Lower lobe of right lung (tissue), 2 donors: ENCODE results near the gene ZNF436. TPM values are rescaled to one million over a fixed set of nuclear protein-coding genes. Genes with fewer than 3 reads are reported as not detected.

Source experiments
- ATAC-seq, 2 donors: fragments of 200-7000 bp; cut with Tn5 transposase; one replicate each; pipeline ENCODE4 v1.9.1; 2020 to 2022; ENCODE audit warnings: mild to moderate bottlenecking in 2 of 2, moderate library complexity in 2 of 2
- DNase-seq: peaks from one replicate; pipeline ENCODE4 v3.0.0-alpha.2; 2020
- H3K27ac ChIP-seq: fragments of 200-600 bp; one replicate; pipeline ENCODE4 v1.8.0; 2022
- H3K27me3 ChIP-seq: fragments of 200-600 bp; one replicate; pipeline ENCODE4 v1.8.0; 2022; ENCODE audit warnings: low read depth
- H3K36me3 ChIP-seq: fragments of 200-600 bp; one replicate; pipeline ENCODE4 v1.8.0; 2022; ENCODE audit warnings: mild to moderate bottlenecking
- H3K4me1 ChIP-seq: fragments of 200-600 bp; one replicate; pipeline ENCODE4 v1.8.0; 2022
- H3K4me3 ChIP-seq: fragments of 200-600 bp; one replicate; pipeline ENCODE4 v1.8.0; 2022; ENCODE audit warnings: mild to moderate bottlenecking
- H3K9me3 ChIP-seq: fragments of 200-600 bp; one replicate; pipeline ENCODE4 v1.8.0; 2022
- intact Hi-C: fragments of 100-400 bp; cut with DNase I; formaldehyde crosslinking; loops from one replicate; pipeline ENCODE4 v1.11.0; 2022
- total RNA-seq: library from RNA; stranded (reverse); fragmentation: NEBNext Ultra II Directional; extraction: Animal tissue kit (Norgen Biotek cat#: 25700); gene quantifications from one replicate; pipeline ENCODE4 v1.2.1, GENCODE V29; 2021
- TF ChIP-seq, protein P1 (sequence below): fragments of 200-600 bp; IDR thresholded peaks from one replicate; pipeline ENCODE4 v1.8.0; 2022; ENCODE audit warnings: antibody characterized with exemption, mild to moderate bottlenecking
- donor health status: DM: no; HTN: yes; CAD: no; lungs with severe emphysema.

Gene ZNF436
- total RNA-seq, 1 donor from 2014 or later: 11.6 TPM

GRCh38 chr1:23368562-23369334 lies 888 bp downstream of the ZNF436 start:
- Histone ChIP-seq H3K27ac (peak overlapping the region; percentile 94), H3K4me1 (peaks cover 50% of the 10 kb centered on the region), H3K36me3 (peaks cover 17% of the 10 kb centered on the region), H3K9me3 (peaks cover 11% of the 10 kb centered on the region), H3K4me3 (peak overlapping the region; percentile 82), H3K27me3 (no peaks in the 10 kb centered on the region)
- TF ChIP-seq, protein P1, sequence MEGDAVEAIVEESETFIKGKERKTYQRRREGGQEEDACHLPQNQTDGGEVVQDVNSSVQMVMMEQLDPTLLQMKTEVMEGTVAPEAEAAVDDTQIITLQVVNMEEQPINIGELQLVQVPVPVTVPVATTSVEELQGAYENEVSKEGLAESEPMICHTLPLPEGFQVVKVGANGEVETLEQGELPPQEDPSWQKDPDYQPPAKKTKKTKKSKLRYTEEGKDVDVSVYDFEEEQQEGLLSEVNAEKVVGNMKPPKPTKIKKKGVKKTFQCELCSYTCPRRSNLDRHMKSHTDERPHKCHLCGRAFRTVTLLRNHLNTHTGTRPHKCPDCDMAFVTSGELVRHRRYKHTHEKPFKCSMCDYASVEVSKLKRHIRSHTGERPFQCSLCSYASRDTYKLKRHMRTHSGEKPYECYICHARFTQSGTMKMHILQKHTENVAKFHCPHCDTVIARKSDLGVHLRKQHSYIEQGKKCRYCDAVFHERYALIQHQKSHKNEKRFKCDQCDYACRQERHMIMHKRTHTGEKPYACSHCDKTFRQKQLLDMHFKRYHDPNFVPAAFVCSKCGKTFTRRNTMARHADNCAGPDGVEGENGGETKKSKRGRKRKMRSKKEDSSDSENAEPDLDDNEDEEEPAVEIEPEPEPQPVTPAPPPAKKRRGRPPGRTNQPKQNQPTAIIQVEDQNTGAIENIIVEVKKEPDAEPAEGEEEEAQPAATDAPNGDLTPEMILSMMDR: peak; percentile 12
- peak; percentile 95 for DNase-seq
- peak; percentile 94 to 95 for ATAC-seq
- intact Hi-C loops: no loop called here

- Histone ChIP-seq H3K4me3 (peak overlapping the region; percentile 82), H3K27me3 (no peaks in the 10 kb centered on the region), H3K9me3 (peaks cover 19% of the 10 kb centered on the region), H3K27ac (peak overlapping the region; percentile 94), H3K4me1 (peaks cover 49% of the 10 kb centered on the region), H3K36me3 (peaks cover 24% of the 10 kb centered on the region)
- peak; percentile 99 for DNase-seq
- ATAC-seq: peak; percentile 97 to 98
- TF ChIP-seq, protein P1: no peak
- intact Hi-C loops: no loop called here
Observed at GRCh38 chr1:23367791-23368561, 1.7 kb downstream of the ZNF436 start.

GRCh38 chr1:23367451-23367790 lies 2.2 kb downstream of the ZNF436 start:
- DNase-seq (no peak), ATAC-seq (no peak)
- intact Hi-C loops: no loop called here
- Histone ChIP-seq H3K4me1 (peaks cover 44% of the 10 kb centered on the region), H3K36me3 (peaks cover 29% of the 10 kb centered on the region), H3K4me3 (peak overlapping the region; percentile 82), H3K27ac (peak overlapping the region; percentile 94), H3K27me3 (no peaks in the 10 kb centered on the region), H3K9me3 (peaks cover 25% of the 10 kb centered on the region)
- TF ChIP-seq, protein P1: no peak

GRCh38 chr1:23366598-23366997 lies 3.0 kb downstream of the ZNF436 start:
- intact Hi-C loops: no loop called here
- TF ChIP-seq, protein P1: no peak
- Histone ChIP-seq H3K4me1 (peaks cover 35% of the 10 kb centered on the region), H3K4me3 (no peak overlapping the region), H3K27ac (no peak overlapping the region), H3K9me3 (peaks cover 33% of the 10 kb centered on the region), H3K27me3 (no peaks in the 10 kb centered on the region), H3K36me3 (peaks cover 37% of the 10 kb centered on the region)
- DNase-seq (no peak), ATAC-seq (no peak)

DNA sequence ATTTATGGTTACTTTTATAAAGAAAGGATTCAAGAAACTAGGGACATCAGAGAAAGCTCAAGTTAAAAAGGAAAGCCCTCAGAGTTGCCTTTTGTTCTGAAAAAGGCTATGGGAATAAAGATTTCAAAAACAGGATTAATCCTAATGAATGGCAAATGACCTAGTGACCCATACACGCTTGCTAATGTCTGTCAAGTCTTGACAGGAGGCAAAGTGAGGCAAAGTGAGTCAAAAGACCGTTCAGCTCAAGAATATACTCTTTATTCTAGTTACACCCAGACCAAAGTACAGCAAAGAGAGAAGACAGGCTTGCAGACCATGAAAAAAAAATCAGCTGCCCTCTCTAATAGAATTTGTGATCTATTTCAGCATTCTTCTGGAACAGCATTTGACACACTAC lies 3.5 kb downstream of the ZNF436 start:
- H3K4me1 ChIP-seq: peaks cover 31% of the 10 kb centered on the region
- ATAC-seq: no peak
- TF ChIP-seq, protein P1: no peak
- H3K9me3 ChIP-seq: peaks cover 37% of the 10 kb centered on the region
- H3K27ac ChIP-seq: no peak overlapping the region
- no peak for DNase-seq
- peaks cover 40% of the 10 kb centered on the region for H3K36me3 ChIP-seq
- intact Hi-C loops: no loop called here
- no peaks in the 10 kb centered on the region for H3K27me3 ChIP-seq
- H3K4me3 ChIP-seq: no peak overlapping the region
